ENCODE measurements around the gene AREG.

AREG gene

GRCh38 chr4:74486905-74487304 lies 42.0 kb downstream of the AREG start:
- Histone ChIP-seq H3F3A (ENCODE audit: insufficient read depth, low read length) (no peaks in the 10 kb centered on the region), H3K9me3 (replicated peaks; ENCODE audit: insufficient read depth, low read length) (no peaks in the 10 kb centered on the region; the same call in 1 of the 2 replicates), H4K20me1 (ENCODE audit: insufficient read depth, low read length) (no peaks in the 10 kb centered on the region), H3K36me3 (replicated peaks; ENCODE audit: insufficient read depth, low read length) (no peaks in the 10 kb centered on the region), H3K9me2 (replicated peaks; ENCODE audit: insufficient read depth, low read length) (no peaks in the 10 kb centered on the region), H3K4me3 (ENCODE audit: low read length) (no peak overlapping the region), H3K27me3 (replicated peaks; ENCODE audit: insufficient read depth, low read length) (no peaks in the 10 kb centered on the region), H3K4me1 (ENCODE audit: low read length) (no peaks in the 10 kb centered on the region), H3K79me2 (ENCODE audit: low read length) (no peaks in the 10 kb centered on the region), H3K27ac (ENCODE audit: low read length) (no peak overlapping the region), H3K4me2 (ENCODE audit: low read depth, low read length) (no peak overlapping the region), H3K9ac (ENCODE audit: low read length) (no peak overlapping the region), H2AFZ (ENCODE audit: low read length) (no peak overlapping the region)
- no peak for DNase-seq
- TF ChIP-seq EZH2phosphoT487 (IDR thresholded peaks at IDR 0.05; ENCODE audit: low read length) = no peak
- TF ChIP-seq CTCF (IDR thresholded peaks at IDR 0.05; ENCODE audit: low read length) = no peak
- TF ChIP-seq EZH2 (optimal IDR thresholded peaks at IDR 0.05; ENCODE audit: low read depth, low read length) = no peak

- Histone ChIP-seq H3K9me2 (replicated peaks; ENCODE audit: insufficient read depth, low read length) (no peaks in the 10 kb centered on the region), H3F3A (ENCODE audit: insufficient read depth, low read length) (no peaks in the 10 kb centered on the region), H3K4me2 (ENCODE audit: low read depth, low read length) (no peak overlapping the region), H3K27ac (ENCODE audit: low read length) (no peak overlapping the region), H3K9me3 (replicated peaks; ENCODE audit: insufficient read depth, low read length) (no peaks in the 10 kb centered on the region; the same call in 1 of the 2 replicates), H3K9ac (ENCODE audit: low read length) (no peak overlapping the region), H3K27me3 (replicated peaks; ENCODE audit: insufficient read depth, low read length) (no peaks in the 10 kb centered on the region), H3K4me1 (ENCODE audit: low read length) (no peaks in the 10 kb centered on the region), H3K36me3 (replicated peaks; ENCODE audit: insufficient read depth, low read length) (no peaks in the 10 kb centered on the region), H3K4me3 (ENCODE audit: low read length) (no peak overlapping the region), H3K79me2 (ENCODE audit: low read length) (no peaks in the 10 kb centered on the region), H4K20me1 (ENCODE audit: insufficient read depth, low read length) (no peaks in the 10 kb centered on the region), H2AFZ (ENCODE audit: low read length) (no peak overlapping the region)
- DNase-seq = no peak
- TF ChIP-seq EZH2 (optimal IDR thresholded peaks at IDR 0.05; ENCODE audit: low read depth, low read length) (no peak), EZH2phosphoT487 (IDR thresholded peaks at IDR 0.05; ENCODE audit: low read length) (no peak)
These were observed 42.8 kb downstream of the AREG start for GRCh38 chr4:74487771-74488170.

- Histone ChIP-seq H3K9me3 (replicated peaks; ENCODE audit: insufficient read depth, low read length) (no peaks in the 10 kb centered on the region; the same call in 1 of the 2 replicates), H3F3A (ENCODE audit: insufficient read depth, low read length) (no peaks in the 10 kb centered on the region), H3K4me3 (ENCODE audit: low read length) (no peak overlapping the region), H3K27ac (ENCODE audit: low read length) (no peak overlapping the region), H3K79me2 (ENCODE audit: low read length) (no peaks in the 10 kb centered on the region), H3K27me3 (replicated peaks; ENCODE audit: insufficient read depth, low read length) (no peaks in the 10 kb centered on the region), H3K4me1 (ENCODE audit: low read length) (no peaks in the 10 kb centered on the region), H2AFZ (ENCODE audit: low read length) (no peak overlapping the region), H3K9ac (ENCODE audit: low read length) (no peak overlapping the region), H3K9me2 (replicated peaks; ENCODE audit: insufficient read depth, low read length) (no peaks in the 10 kb centered on the region), H4K20me1 (ENCODE audit: insufficient read depth, low read length) (no peaks in the 10 kb centered on the region), H3K4me2 (ENCODE audit: low read depth, low read length) (no peak overlapping the region), H3K36me3 (replicated peaks; ENCODE audit: insufficient read depth, low read length) (no peaks in the 10 kb centered on the region)
- no peak for DNase-seq
- TF ChIP-seq EZH2 (optimal IDR thresholded peaks at IDR 0.05; ENCODE audit: low read depth, low read length) (no peak), EZH2phosphoT487 (IDR thresholded peaks at IDR 0.05; ENCODE audit: low read length) (no peak), CTCF (IDR thresholded peaks at IDR 0.05; ENCODE audit: low read length) (no peak)
These were observed 45.8 kb downstream of the AREG start for GRCh38 chr4:74490736-74491135.

GRCh38 chr4:74499986-74500781 lies 55.2 kb downstream of the AREG start:
- no peak for DNase-seq
- Histone ChIP-seq H3K79me2 (ENCODE audit: low read length) (no peaks in the 10 kb centered on the region), H3K9ac (ENCODE audit: low read length) (no peak overlapping the region), H3F3A (ENCODE audit: insufficient read depth, low read length) (no peaks in the 10 kb centered on the region), H3K36me3 (replicated peaks; ENCODE audit: insufficient read depth, low read length) (no peaks in the 10 kb centered on the region), H2AFZ (ENCODE audit: low read length) (no peak overlapping the region), H4K20me1 (ENCODE audit: insufficient read depth, low read length) (no peaks in the 10 kb centered on the region), H3K27ac (ENCODE audit: low read length) (no peak overlapping the region), H3K9me3 (replicated peaks; ENCODE audit: insufficient read depth, low read length) (no peaks in the 10 kb centered on the region), H3K27me3 (replicated peaks; ENCODE audit: insufficient read depth, low read length) (no peaks in the 10 kb centered on the region), H3K9me2 (replicated peaks; ENCODE audit: insufficient read depth, low read length) (no peaks in the 10 kb centered on the region), H3K4me2 (ENCODE audit: low read depth, low read length) (no peak overlapping the region), H3K4me1 (ENCODE audit: low read length) (0 out of 2 replicates have a peak, but pooled peaks cover under 1% of the 10 kb centered on the region), H3K4me3 (ENCODE audit: low read length) (no peak overlapping the region)
- TF ChIP-seq EZH2 (optimal IDR thresholded peaks at IDR 0.05; ENCODE audit: low read depth, low read length) = no peak
- no peak for TF ChIP-seq EZH2phosphoT487 (IDR thresholded peaks at IDR 0.05; ENCODE audit: low read length)
- no peak for TF ChIP-seq CTCF (IDR thresholded peaks at IDR 0.05; ENCODE audit: low read length)
